ENCODE measurements around the gene RAD18.

RAD18 gene

GRCh38 chr3:8864402-8865350 is 98.6 kb downstream of the RAD18 start:
- no peak for DNase-seq

- DNase-seq: no peak
Observed at GRCh38 chr3:8863891-8864290, 99.4 kb downstream of the RAD18 start.

- no peak for DNase-seq
Observed at GRCh38 chr3:8857720-8858367, 105.4 kb downstream of the RAD18 start.

GRCh38 chr3:8856721-8857120 is 106.6 kb downstream of the RAD18 start:
- DNase-seq: peak; percentile 82

- DNase-seq: no peak
Observed at GRCh38 chr3:8856071-8856470, 107.2 kb downstream of the RAD18 start.

GRCh38 chr3:8854656-8855055 is 108.6 kb downstream of the RAD18 start:
- DNase-seq: peak; percentile 39

GRCh38 chr3:8853081-8853480 is 110.2 kb downstream of the RAD18 start:
- DNase-seq: no peak

- DNase-seq: no peak
Observed at GRCh38 chr3:8852511-8852910, 110.8 kb downstream of the RAD18 start.

GRCh38 chr3:8851703-8852102 is 111.6 kb downstream of the RAD18 start:
- peak; percentile 91 for DNase-seq

- peak; percentile 97 for DNase-seq
Observed at GRCh38 chr3:8848696-8849131, 114.6 kb downstream of the RAD18 start.

GRCh38 chr3:8847317-8847716 is 116.0 kb downstream of the RAD18 start:
- DNase-seq: no peak

- DNase-seq: no peak
Observed at GRCh38 chr3:8846176-8846575, 117.1 kb downstream of the RAD18 start.

- DNase-seq: peak; percentile 68
Observed at GRCh38 chr3:8845641-8846040, 117.6 kb downstream of the RAD18 start.

GRCh38 chr3:8843347-8843746 is 119.9 kb downstream of the RAD18 start:
- DNase-seq: no peak

- DNase-seq: no peak
Observed at GRCh38 chr3:8842293-8842692, 121.0 kb downstream of the RAD18 start.

GRCh38 chr3:8841472-8841871 is 121.8 kb downstream of the RAD18 start:
- peak; percentile 39 for DNase-seq

GRCh38 chr3:8840556-8840955 is 122.7 kb downstream of the RAD18 start:
- DNase-seq: peak; percentile 82

GRCh38 chr3:8839607-8840325 is 123.5 kb downstream of the RAD18 start:
- no peak for DNase-seq

- no peak for DNase-seq
Observed at GRCh38 chr3:8838765-8839423, 124.4 kb downstream of the RAD18 start.

- no peak for DNase-seq
Observed at GRCh38 chr3:8838234-8838633, 125.0 kb downstream of the RAD18 start.

GRCh38 chr3:8837162-8837561 is 126.1 kb downstream of the RAD18 start:
- peak; percentile 77 for DNase-seq

- DNase-seq: no peak
Observed at GRCh38 chr3:8836096-8836495, 127.2 kb downstream of the RAD18 start.

- no peak for DNase-seq
Observed at GRCh38 chr3:8835385-8835784, 127.9 kb downstream of the RAD18 start.

Data from fibroblast of skin of abdomen (primary cell).